A549 (cell line): ENCODE measurements around the gene PCYT2.

Experiments used
- CEBPB ChIP-seq, 2 experiments: fragments of >200 bp in 1 of 2; sonication (Bioruptor Twin) in 1 of 2; formaldehyde crosslinking in 1 of 2; IDR thresholded peaks; 2 replicates each; pipeline ENCODE4 v1.6.1; 2012 to 2016
- CHD4 ChIP-seq: fragments of 200-600 bp; sonication (generic); IDR thresholded peaks from 2 replicates; pipeline ENCODE4 v1.6.1; 2016; ENCODE audit warnings: antibody characterized with exemption, mild to moderate bottlenecking, borderline replicate concordance
- EHMT2 ChIP-seq: fragments of 200-600 bp; sonication (generic); IDR thresholded peaks from 2 replicates; pipeline ENCODE4 v1.6.1; 2016; ENCODE audit warnings: antibody characterized with exemption, low read depth, mild to moderate bottlenecking, moderate library complexity
- ESRRA ChIP-seq: fragments of 150-350 bp; IDR thresholded peaks from 2 replicates; pipeline ENCODE4 v1.6.1; 2014; ENCODE audit warnings: mild to moderate bottlenecking, low read length, borderline replicate concordance
- MAFK ChIP-seq: fragments of 450-650 bp; IDR thresholded peaks from 2 replicates; pipeline ENCODE4 v1.6.1; 2014; ENCODE audit not compliant: partially characterized antibody
- MAZ ChIP-seq: fragments of 150-350 bp; IDR thresholded peaks from 2 replicates; pipeline ENCODE4 v1.6.1; 2014; ENCODE audit warnings: antibody characterized with exemption, low read depth, low read length, borderline replicate concordance
- POLR2A ChIP-seq: IDR thresholded peaks from 2 replicates; pipeline ENCODE4 v1.6.1; 2012; ENCODE audit warnings: mild to moderate bottlenecking, low read length
- RNF2 ChIP-seq: fragments of 200-600 bp; sonication (generic); IDR thresholded peaks from 2 replicates; pipeline ENCODE4 v1.6.1; 2016; ENCODE audit warnings: low read depth, mild to moderate bottlenecking, antibody characterized with exemption, moderate library complexity, borderline replicate concordance
- SMC3 ChIP-seq: fragments of >200 bp; sonication (Bioruptor Twin); formaldehyde crosslinking; IDR thresholded peaks from 3 replicates; pipeline ENCODE4 v1.6.1; 2018; ENCODE audit warnings: inconsistent platforms
- SREBF2 ChIP-seq: fragments of 450-650 bp; IDR thresholded peaks from 2 replicates; pipeline ENCODE4 v1.6.1; 2014; ENCODE audit warnings: mild to moderate bottlenecking, moderate library complexity
- TF ChIP-seq, protein P1 (sequence below): fragments of >200 bp; sonication (Bioruptor Twin); formaldehyde crosslinking; IDR thresholded peaks from 3 replicates; pipeline ENCODE4 v1.5.1; 2016
- TF ChIP-seq, protein P2 (sequence below): fragments of 200-600 bp; sonication (generic); IDR thresholded peaks from 2 replicates; pipeline ENCODE4 v1.6.1; 2016; ENCODE audit warnings: antibody characterized with exemption, mild to moderate bottlenecking, moderate library complexity
- TF ChIP-seq, protein P3 (sequence below): fragments of 250-450 bp; sonication (Bioruptor Pico); IDR thresholded peaks from 2 replicates; pipeline ENCODE4 v1.5.0; 2021; ENCODE audit warnings: mild to moderate bottlenecking, moderate library complexity, borderline replicate concordance

DNA sequence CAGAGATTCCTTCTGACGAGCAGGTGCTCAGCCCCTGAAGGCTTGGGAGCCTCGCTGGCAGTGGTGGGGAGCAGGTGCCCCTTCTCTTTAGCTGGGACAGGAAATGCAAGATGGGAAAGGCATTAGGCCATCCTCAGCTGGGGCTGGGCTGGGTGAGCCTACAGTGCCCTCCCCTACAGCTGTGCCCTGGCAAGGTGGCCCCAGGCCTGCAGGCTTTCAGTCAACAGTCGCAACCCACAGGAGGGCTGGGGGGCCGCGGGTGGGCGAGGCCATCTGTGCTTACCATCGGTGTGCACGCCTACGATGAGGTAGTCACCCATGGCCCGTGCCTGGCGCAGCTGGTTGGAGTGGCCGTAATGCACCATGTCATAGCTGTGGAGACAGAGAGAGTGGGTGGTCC lies 2.0 kb downstream of the PCYT2 start:
- TF ChIP-seq, protein P1, sequence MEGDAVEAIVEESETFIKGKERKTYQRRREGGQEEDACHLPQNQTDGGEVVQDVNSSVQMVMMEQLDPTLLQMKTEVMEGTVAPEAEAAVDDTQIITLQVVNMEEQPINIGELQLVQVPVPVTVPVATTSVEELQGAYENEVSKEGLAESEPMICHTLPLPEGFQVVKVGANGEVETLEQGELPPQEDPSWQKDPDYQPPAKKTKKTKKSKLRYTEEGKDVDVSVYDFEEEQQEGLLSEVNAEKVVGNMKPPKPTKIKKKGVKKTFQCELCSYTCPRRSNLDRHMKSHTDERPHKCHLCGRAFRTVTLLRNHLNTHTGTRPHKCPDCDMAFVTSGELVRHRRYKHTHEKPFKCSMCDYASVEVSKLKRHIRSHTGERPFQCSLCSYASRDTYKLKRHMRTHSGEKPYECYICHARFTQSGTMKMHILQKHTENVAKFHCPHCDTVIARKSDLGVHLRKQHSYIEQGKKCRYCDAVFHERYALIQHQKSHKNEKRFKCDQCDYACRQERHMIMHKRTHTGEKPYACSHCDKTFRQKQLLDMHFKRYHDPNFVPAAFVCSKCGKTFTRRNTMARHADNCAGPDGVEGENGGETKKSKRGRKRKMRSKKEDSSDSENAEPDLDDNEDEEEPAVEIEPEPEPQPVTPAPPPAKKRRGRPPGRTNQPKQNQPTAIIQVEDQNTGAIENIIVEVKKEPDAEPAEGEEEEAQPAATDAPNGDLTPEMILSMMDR = no peak
- TF ChIP-seq EHMT2 (no peak), POLR2A (no peak), CHD4 (no peak), SREBF2 (no peak), MAZ (no peak), CEBPB (IDR thresholded peaks at IDR 0.05) (no peak), MAFK (no peak), ESRRA (no peak), SMC3 (no peak), RNF2 (no peak)
- TF ChIP-seq, protein P2, sequence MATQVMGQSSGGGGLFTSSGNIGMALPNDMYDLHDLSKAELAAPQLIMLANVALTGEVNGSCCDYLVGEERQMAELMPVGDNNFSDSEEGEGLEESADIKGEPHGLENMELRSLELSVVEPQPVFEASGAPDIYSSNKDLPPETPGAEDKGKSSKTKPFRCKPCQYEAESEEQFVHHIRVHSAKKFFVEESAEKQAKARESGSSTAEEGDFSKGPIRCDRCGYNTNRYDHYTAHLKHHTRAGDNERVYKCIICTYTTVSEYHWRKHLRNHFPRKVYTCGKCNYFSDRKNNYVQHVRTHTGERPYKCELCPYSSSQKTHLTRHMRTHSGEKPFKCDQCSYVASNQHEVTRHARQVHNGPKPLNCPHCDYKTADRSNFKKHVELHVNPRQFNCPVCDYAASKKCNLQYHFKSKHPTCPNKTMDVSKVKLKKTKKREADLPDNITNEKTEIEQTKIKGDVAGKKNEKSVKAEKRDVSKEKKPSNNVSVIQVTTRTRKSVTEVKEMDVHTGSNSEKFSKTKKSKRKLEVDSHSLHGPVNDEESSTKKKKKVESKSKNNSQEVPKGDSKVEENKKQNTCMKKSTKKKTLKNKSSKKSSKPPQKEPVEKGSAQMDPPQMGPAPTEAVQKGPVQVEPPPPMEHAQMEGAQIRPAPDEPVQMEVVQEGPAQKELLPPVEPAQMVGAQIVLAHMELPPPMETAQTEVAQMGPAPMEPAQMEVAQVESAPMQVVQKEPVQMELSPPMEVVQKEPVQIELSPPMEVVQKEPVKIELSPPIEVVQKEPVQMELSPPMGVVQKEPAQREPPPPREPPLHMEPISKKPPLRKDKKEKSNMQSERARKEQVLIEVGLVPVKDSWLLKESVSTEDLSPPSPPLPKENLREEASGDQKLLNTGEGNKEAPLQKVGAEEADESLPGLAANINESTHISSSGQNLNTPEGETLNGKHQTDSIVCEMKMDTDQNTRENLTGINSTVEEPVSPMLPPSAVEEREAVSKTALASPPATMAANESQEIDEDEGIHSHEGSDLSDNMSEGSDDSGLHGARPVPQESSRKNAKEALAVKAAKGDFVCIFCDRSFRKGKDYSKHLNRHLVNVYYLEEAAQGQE = no peak
- TF ChIP-seq, protein P3, sequence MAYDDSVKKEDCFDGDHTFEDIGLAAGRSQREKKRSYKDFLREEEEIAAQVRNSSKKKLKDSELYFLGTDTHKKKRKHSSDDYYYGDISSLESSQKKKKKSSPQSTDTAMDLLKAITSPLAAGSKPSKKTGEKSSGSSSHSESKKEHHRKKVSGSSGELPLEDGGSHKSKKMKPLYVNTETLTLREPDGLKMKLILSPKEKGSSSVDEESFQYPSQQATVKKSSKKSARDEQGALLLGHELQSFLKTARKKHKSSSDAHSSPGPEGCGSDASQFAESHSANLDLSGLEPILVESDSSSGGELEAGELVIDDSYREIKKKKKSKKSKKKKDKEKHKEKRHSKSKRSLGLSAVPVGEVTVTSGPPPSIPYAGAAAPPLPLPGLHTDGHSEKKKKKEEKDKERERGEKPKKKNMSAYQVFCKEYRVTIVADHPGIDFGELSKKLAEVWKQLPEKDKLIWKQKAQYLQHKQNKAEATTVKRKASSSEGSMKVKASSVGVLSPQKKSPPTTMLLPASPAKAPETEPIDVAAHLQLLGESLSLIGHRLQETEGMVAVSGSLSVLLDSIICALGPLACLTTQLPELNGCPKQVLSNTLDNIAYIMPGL (CRISPR knock-in tag) = no peak
